Lower leg skin (tissue), 3 donors: ENCODE data around the gene CLASP2.

Experiments
- CTCF ChIP-seq, 3 donors: fragments of 450-650 bp; IDR thresholded peaks; one replicate each; pipeline ENCODE4 v1.5.1; 2016; ENCODE audit warnings: antibody characterized with exemption in 3 of 3, mild to moderate bottlenecking in 3 of 3, moderate library complexity in 2 of 3
- POLR2A ChIP-seq, 2 donors: fragments of 450-650 bp; IDR thresholded peaks; one replicate each; pipeline ENCODE4 v1.6.1; 2016 to 2017; ENCODE audit warnings: antibody characterized with exemption in 2 of 2, mild to moderate bottlenecking in 1 of 2, moderate library complexity in 1 of 2

DNA sequence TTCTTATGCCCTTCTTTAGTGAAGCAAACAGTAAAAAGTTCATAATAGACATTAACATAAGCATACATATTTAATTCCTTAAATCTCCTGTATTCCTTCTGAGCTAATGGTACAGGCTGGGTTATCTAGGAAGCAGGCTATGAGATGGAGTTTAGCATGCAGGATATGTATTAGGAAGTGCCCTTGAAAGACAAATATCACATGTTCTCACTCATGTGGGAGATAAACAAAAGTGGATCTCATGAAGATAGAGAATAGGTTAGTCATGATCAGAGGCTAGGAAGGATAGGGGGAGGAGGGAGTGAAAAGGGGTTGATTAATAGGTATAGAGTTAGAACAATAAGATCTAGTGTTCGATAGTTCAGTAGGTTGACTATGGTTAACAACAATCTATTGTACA lies 105.4 kb downstream of the CLASP2 start:
- TF ChIP-seq CTCF (IDR thresholded peaks at IDR 0.05) = no peak
- TF ChIP-seq POLR2A (IDR thresholded peaks at IDR 0.05) = no peak
